Measurements from ENCODE around the gene PLCB4.

Gene PLCB4

GRCh38 chr20:9160331-9160730 lies 91.4 kb downstream of the PLCB4 start:
- no peaks in the 10 kb centered on the region for H3K27me3 ChIP-seq (replicated peaks)
- H3K36me3 ChIP-seq (replicated peaks), result no peaks in the 10 kb centered on the region
- TF ChIP-seq, protein P1, sequence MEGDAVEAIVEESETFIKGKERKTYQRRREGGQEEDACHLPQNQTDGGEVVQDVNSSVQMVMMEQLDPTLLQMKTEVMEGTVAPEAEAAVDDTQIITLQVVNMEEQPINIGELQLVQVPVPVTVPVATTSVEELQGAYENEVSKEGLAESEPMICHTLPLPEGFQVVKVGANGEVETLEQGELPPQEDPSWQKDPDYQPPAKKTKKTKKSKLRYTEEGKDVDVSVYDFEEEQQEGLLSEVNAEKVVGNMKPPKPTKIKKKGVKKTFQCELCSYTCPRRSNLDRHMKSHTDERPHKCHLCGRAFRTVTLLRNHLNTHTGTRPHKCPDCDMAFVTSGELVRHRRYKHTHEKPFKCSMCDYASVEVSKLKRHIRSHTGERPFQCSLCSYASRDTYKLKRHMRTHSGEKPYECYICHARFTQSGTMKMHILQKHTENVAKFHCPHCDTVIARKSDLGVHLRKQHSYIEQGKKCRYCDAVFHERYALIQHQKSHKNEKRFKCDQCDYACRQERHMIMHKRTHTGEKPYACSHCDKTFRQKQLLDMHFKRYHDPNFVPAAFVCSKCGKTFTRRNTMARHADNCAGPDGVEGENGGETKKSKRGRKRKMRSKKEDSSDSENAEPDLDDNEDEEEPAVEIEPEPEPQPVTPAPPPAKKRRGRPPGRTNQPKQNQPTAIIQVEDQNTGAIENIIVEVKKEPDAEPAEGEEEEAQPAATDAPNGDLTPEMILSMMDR (IDR thresholded peaks at IDR 0.05; ENCODE audit: low read depth, low read length, missing control alignments), result no peak
- no peak for DNase-seq
- in situ Hi-C loops (cut with HindIII; ENCODE audit: low pct_ligation_motif_present, low sequenced_read_pairs), result no loop called here
- H3K27ac ChIP-seq, result no peak overlapping the region
- H3K4me3 ChIP-seq (ENCODE audit: low read depth, low read length), result no peak overlapping the region

DNA sequence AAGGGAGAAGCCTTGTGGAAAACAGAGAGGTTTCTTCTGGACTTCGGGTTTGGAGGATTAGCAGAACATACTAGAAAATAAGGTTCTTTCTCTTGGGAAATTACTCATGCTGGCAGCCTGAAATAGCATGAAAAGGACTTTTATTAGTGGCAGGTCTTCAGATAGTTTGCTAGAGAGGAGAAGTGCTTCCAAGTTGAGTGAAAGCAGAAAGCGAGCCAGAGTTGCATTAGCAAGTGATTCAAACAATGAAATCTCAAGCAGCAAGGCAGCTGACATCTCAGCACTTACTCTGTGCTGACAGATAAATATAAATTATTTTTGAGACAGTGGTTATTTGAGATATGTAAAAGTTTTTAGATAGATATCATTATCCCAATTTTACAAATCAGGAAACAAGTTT lies 91.9 kb downstream of the PLCB4 start:
- no peaks in the 10 kb centered on the region for H3K36me3 ChIP-seq (replicated peaks)
- H3K27me3 ChIP-seq (replicated peaks), result no peaks in the 10 kb centered on the region
- in situ Hi-C loops (cut with HindIII; ENCODE audit: low pct_ligation_motif_present, low sequenced_read_pairs), result no loop called here
- DNase-seq, result no peak
- no peak overlapping the region for H3K27ac ChIP-seq
- no peak overlapping the region for H3K4me3 ChIP-seq (ENCODE audit: low read depth, low read length)
- TF ChIP-seq, protein P1 (IDR thresholded peaks at IDR 0.05; ENCODE audit: low read depth, low read length, missing control alignments), result no peak

DNA sequence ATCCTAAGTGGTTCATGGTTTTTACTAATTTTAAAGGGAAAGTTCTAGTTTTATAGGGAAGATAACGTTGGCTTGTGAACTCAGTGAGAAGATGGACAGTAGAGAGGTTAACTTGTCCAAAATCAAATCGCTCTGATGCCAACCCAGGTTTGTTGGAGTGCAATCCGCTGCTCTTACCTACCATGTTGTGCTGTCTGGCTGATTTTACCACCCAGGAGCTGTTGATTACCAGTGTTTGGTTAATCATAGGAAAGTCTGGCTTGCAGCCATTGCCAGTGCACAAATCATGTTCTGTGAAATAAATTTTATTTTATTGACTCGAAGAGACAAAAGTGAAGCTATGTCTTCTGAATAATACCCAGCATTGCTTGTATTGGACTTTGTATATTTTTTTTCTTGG lies 92.4 kb downstream of the PLCB4 start:
- H3K4me3 ChIP-seq (ENCODE audit: low read depth, low read length), result no peak overlapping the region
- TF ChIP-seq, protein P1 (IDR thresholded peaks at IDR 0.05; ENCODE audit: low read depth, low read length, missing control alignments), result no peak
- H3K27ac ChIP-seq, result no peak overlapping the region
- no peaks in the 10 kb centered on the region for H3K36me3 ChIP-seq (replicated peaks)
- in situ Hi-C loops (cut with HindIII; ENCODE audit: low pct_ligation_motif_present, low sequenced_read_pairs), result no loop called here
- no peaks in the 10 kb centered on the region for H3K27me3 ChIP-seq (replicated peaks)
- DNase-seq, result no peak

DNA sequence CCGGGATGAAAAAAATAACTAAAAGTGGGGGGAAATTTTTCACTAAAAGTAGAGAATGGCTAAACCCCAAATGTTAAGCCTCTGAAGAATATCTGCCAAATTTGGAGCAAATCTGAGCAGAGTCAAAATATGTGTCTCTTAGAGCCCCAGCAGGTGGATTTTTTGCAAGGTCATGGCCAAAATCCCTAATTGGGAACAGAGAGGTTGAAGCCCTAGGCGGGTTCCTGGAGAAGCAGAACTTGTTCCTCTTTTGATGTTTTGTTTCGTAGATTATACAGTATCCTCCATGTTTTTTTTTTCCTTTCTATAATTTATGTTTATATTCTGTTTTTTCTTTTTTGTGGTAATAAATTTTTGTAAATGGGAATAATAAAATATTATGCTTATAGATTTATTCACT lies 94.4 kb downstream of the PLCB4 start:
- in situ Hi-C loops (cut with HindIII; ENCODE audit: low pct_ligation_motif_present, low sequenced_read_pairs), result no loop called here
- Histone ChIP-seq H3K27me3 (replicated peaks) (no peaks in the 10 kb centered on the region), H3K4me3 (ENCODE audit: low read depth, low read length) (no peak overlapping the region), H3K27ac (no peak overlapping the region), H3K36me3 (replicated peaks) (no peaks in the 10 kb centered on the region)
- DNase-seq, result no peak
- TF ChIP-seq, protein P1 (IDR thresholded peaks at IDR 0.05; ENCODE audit: low read depth, low read length, missing control alignments), result no peak

DNA sequence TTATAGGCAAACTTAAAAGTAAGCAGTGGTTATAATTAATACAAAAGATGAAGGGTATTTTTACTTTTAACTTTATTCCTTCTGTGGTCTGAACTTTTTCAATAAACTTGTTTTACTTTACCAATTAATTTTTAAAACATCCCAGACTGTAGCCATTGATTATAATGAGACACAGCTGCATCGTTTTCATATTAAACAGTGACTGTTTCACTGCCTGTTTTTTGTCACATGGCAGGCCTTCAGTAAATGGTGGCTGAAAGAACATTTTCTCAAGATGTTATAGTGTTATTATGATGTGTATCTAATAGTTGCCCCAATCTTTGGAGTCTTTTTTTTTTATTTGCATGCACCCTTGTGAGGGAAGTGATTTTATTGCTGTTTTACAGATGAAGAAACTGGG lies 95.1 kb downstream of the PLCB4 start:
- H3K27ac ChIP-seq, result no peak overlapping the region
- in situ Hi-C loops (cut with HindIII; ENCODE audit: low pct_ligation_motif_present, low sequenced_read_pairs), result no loop called here
- TF ChIP-seq, protein P1 (IDR thresholded peaks at IDR 0.05; ENCODE audit: low read depth, low read length, missing control alignments), result no peak
- no peaks in the 10 kb centered on the region for H3K27me3 ChIP-seq (replicated peaks)
- no peak overlapping the region for H3K4me3 ChIP-seq (ENCODE audit: low read depth, low read length)
- no peaks in the 10 kb centered on the region for H3K36me3 ChIP-seq (replicated peaks)
- no peak for DNase-seq

- no peaks in the 10 kb centered on the region for H3K27me3 ChIP-seq (replicated peaks)
- TF ChIP-seq, protein P1 (IDR thresholded peaks at IDR 0.05; ENCODE audit: low read depth, low read length, missing control alignments), result no peak
- no peak for DNase-seq
- no peak overlapping the region for H3K27ac ChIP-seq
- no peaks in the 10 kb centered on the region for H3K36me3 ChIP-seq (replicated peaks)
- in situ Hi-C loops (cut with HindIII; ENCODE audit: low pct_ligation_motif_present, low sequenced_read_pairs), result no loop called here
- no peak overlapping the region for H3K4me3 ChIP-seq (ENCODE audit: low read depth, low read length)
These were observed 96.4 kb downstream of the PLCB4 start for GRCh38 chr20:9165261-9165660.
